ENCODE data around the gene ANHX. TPM values are rescaled to one million over a fixed set of nuclear protein-coding genes. Genes with fewer than 3 reads are reported as not detected.

ANHX gene
- total and polyA plus RNA-seq, 2 of the 13 experiments (the other 11 are each of a cell fraction or from before 2014, with no cell fraction given) = not detected

DNA sequence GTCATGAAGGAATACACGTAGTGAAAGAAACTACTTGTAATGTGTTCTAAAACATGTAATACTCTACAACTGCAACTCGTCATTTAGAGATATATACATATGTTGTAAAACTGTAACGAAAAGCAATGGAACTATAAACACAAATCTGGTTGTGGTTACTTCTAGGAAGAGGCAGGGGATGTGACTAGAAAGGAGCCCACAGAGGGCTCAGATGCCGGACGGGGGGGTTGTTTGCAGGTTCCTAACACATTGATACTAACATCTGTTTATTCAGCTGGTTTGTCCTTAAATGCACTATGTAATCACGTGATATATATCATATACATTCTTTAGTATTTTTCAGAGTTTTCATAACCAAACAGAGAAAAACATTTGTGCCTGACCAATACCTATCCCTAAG lies 16.1 kb upstream of the ANHX start:
- TF ChIP-seq, protein P1, sequence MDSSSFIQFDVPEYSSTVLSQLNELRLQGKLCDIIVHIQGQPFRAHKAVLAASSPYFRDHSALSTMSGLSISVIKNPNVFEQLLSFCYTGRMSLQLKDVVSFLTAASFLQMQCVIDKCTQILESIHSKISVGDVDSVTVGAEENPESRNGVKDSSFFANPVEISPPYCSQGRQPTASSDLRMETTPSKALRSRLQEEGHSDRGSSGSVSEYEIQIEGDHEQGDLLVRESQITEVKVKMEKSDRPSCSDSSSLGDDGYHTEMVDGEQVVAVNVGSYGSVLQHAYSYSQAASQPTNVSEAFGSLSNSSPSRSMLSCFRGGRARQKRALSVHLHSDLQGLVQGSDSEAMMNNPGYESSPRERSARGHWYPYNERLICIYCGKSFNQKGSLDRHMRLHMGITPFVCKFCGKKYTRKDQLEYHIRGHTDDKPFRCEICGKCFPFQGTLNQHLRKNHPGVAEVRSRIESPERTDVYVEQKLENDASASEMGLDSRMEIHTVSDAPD (CRISPR knock-in tag; IDR thresholded peaks at IDR 0.05) = no peak
- TF ChIP-seq ZNF629 (CRISPR knock-in tag; conservative IDR thresholded peaks at IDR 0.05) = no peak
- TF ChIP-seq RAD51 (IDR thresholded peaks at IDR 0.05; ENCODE audit: borderline replicate concordance) = peak; percentile 47; the same call in 1 of the 2 replicates
- no peak for TF ChIP-seq TARDBP (CRISPR knock-in tag; IDR thresholded peaks at IDR 0.05)
- TF ChIP-seq ZSCAN25 (CRISPR knock-in tag; IDR thresholded peaks at IDR 0.05) = no peak
- TF ChIP-seq, protein P2, sequence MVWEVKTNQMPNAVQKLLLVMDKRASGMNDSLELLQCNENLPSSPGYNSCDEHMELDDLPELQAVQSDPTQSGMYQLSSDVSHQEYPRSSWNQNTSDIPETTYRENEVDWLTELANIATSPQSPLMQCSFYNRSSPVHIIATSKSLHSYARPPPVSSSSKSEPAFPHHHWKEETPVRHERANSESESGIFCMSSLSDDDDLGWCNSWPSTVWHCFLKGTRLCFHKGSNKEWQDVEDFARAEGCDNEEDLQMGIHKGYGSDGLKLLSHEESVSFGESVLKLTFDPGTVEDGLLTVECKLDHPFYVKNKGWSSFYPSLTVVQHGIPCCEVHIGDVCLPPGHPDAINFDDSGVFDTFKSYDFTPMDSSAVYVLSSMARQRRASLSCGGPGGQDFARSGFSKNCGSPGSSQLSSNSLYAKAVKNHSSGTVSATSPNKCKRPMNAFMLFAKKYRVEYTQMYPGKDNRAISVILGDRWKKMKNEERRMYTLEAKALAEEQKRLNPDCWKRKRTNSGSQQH (CRISPR knock-in tag; IDR thresholded peaks at IDR 0.05; ENCODE audit: low read depth) = no peak
- no peak for TF ChIP-seq MATR3 (CRISPR knock-in tag; IDR thresholded peaks at IDR 0.05)
- no peak for TF ChIP-seq NCOA2 (CRISPR knock-in tag; IDR thresholded peaks at IDR 0.05)
- TF ChIP-seq ZNF547 (CRISPR knock-in tag; IDR thresholded peaks at IDR 0.05) = no peak
- no peaks in the 10 kb centered on the region for H3K4me1 ChIP-seq (ENCODE audit: insufficient read depth, low read length)
- no peak overlapping the region for H3K27ac ChIP-seq (ENCODE audit: extremely low read length, insufficient read depth, low read length)
- DNase-seq (ENCODE audit: low spot score) (no peak), ATAC-seq (no peak), FAIRE-seq (no peak)
- no peaks in the 10 kb centered on the region for H3K36me3 ChIP-seq (replicated peaks in 1 of 2; ENCODE audit: control insufficient read depth in 1 of 2, insufficient read depth in 2 of 2, low read length in 2 of 2)
- no peak overlapping the region for H3K4me2 ChIP-seq (ENCODE audit: low read depth, low read length)
- intact Hi-C loops (cut with micrococcal nuclease; ENCODE audit: unreplicated experiment) (no loop called here), in situ Hi-C loops (cut with HindIII; ENCODE audit: extremely low pct_ligation_motif_present, low pct_unique_long_range_greater_than_20kb) (no loop called here)
- POLR2A ChIA-PET = no interaction called here
- 3% methylated on average over 6 of the region's 6 CpGs for WGBS (ENCODE audit: low lambda C conversion rate)
- no peaks in the 10 kb centered on the region for H3K27me3 ChIP-seq (ENCODE audit: control insufficient read depth in 1 of 2, insufficient read depth in 2 of 2, low read length in 2 of 2)
- no peak overlapping the region for H3K4me3 ChIP-seq (replicated peaks in 1 of 3; ENCODE audit: insufficient read depth in 1 of 3, low read depth in 2 of 3, low read length in 3 of 3)
- CTCF ChIA-PET (ENCODE audit: low intra/inter-chr PET ratio, low total read pairs) = no interaction called here
- H2AFZ ChIP-seq (ENCODE audit: low read length) = no peak overlapping the region
- no TSS peak for BruUV-seq (replicated peaks)
- H3K79me2 ChIP-seq (ENCODE audit: insufficient read depth, low read length) = no peaks in the 10 kb centered on the region
- peaks cover 58% of the 10 kb centered on the region for H3K9me3 ChIP-seq (ENCODE audit: low read length)
- no peak overlapping the region for H3K9ac ChIP-seq (ENCODE audit: insufficient read depth, low read depth, low read length)
- no peaks in the 10 kb centered on the region for H4K20me1 ChIP-seq (ENCODE audit: insufficient read depth, low read length)
